AG09309 (cell line): ENCODE measurements around the gene EPPIN.

Experiments
- DNase-seq: peaks from one replicate; pipeline ENCODE4 v3.0.0-alpha.2; 2010; ENCODE audit warnings: low read depth
- H3K4me3 ChIP-seq: 2 replicates; pipeline ENCODE4 v1.5.1; 2011; ENCODE audit warnings: mild to moderate bottlenecking, low read depth, low read length, moderate library complexity; ENCODE audit not compliant: control insufficient read depth
- TF ChIP-seq, protein P1 (sequence below): IDR thresholded peaks from 2 replicates; pipeline ENCODE4 v1.5.1; 2011; ENCODE audit warnings: mild to moderate bottlenecking, low read depth, low read length, inconsistent platforms; ENCODE audit not compliant: insufficient read depth, control insufficient read depth; ENCODE audit errors: missing control alignments

The EPPIN gene

DNA sequence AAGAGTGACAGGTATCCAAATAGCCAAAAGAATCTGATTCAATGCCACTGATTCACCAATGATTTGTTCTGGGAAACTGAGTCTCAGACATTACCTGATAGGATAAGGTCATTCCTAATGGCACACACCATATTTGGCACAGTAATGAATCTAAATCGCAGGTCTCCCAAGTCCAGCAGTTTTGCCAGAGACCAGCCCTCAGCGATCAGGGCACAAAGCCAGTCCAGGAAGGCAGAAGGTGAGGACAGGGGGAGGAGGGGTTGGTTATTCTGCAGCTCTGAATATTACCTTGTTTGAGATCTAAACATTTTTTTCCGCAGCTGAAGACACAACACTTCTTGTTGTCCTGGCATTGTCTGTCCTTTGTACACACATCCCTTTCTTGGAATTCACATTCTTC, 1.9 kb downstream of the EPPIN start:
- DNase-seq, result no peak
- TF ChIP-seq, protein P1, sequence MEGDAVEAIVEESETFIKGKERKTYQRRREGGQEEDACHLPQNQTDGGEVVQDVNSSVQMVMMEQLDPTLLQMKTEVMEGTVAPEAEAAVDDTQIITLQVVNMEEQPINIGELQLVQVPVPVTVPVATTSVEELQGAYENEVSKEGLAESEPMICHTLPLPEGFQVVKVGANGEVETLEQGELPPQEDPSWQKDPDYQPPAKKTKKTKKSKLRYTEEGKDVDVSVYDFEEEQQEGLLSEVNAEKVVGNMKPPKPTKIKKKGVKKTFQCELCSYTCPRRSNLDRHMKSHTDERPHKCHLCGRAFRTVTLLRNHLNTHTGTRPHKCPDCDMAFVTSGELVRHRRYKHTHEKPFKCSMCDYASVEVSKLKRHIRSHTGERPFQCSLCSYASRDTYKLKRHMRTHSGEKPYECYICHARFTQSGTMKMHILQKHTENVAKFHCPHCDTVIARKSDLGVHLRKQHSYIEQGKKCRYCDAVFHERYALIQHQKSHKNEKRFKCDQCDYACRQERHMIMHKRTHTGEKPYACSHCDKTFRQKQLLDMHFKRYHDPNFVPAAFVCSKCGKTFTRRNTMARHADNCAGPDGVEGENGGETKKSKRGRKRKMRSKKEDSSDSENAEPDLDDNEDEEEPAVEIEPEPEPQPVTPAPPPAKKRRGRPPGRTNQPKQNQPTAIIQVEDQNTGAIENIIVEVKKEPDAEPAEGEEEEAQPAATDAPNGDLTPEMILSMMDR, result no peak
- no peak overlapping the region for H3K4me3 ChIP-seq

DNA sequence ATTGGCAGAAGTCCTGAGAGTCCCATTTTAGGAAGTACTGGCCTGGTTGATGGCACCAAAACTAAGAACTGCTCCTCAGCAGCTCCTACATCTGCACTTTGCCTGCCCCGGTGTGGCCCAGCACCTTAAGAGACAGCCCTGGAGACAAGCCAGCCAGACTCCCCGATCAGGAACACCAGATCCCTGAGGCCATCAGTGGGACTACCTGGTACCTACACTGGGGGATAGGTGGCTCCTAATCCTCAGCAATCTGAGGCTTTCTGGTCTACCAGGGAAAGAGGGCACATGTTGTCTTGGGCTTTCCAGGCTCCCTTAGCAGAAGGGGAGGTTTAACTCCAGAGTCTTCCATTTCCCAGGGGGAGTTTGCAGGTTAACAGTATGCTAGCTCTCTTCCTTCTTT, 7.8 kb downstream of the EPPIN start, which contains the start of gene WFDC6:
WFDC6 (minus strand) TSS at position 101 of the 400 bp plus-strand sequence; CDS start at position 26, 75 bp downstream.
- TF ChIP-seq, protein P1, result no peak
- H3K4me3 ChIP-seq, result no peak within 1 kb of the TSS
- no peak for DNase-seq

DNA sequence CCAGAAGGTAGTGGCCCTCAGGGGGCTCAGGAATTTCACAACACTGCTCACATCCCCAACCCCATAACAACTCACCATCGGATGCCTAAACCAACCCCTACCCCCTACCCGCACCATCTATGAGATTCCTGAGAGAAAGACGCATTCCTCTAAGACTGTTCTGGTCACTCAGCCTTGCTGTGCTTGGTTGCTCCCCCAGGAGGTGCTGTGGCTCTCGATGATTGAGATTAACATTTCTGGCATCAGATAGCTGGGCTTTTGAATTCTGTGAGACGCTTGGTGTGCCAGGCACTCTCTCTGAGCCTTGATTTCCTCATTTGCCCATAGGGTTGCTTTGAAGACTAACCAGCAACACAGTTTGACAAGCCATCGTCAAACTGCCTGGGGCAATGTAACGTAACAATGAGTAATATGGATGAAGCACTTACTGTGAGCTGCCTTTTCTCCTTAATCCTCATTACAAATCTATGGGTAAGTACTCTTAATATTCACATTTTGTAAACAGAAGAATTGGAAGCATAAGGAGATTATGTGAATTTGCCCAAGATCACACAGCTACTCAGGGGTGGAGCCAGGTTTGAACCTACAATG, 8.9 kb downstream of the EPPIN start:
- no peak overlapping the region for H3K4me3 ChIP-seq
- no peak for DNase-seq
- TF ChIP-seq, protein P1, result no peak

DNA sequence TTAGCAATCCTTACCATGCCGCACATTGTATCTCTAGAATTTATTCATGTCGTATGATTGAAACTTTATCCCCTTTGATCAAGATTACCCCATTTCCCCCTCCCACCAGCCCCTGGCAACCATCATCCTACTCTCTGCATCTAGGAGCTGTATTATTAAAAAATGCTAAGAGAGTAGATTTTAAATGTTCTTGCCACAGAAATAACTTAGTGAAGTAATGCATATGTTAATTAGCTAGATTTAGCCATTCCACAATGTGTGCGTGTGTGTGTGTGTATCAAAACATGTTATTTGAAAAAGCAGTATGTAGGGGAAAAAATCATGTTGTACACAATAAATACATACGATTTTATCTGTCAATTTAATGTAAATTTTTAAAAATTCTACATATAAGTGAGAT, 19.9 kb downstream of the EPPIN start:
- DNase-seq, result no peak
- no peak overlapping the region for H3K4me3 ChIP-seq
- TF ChIP-seq, protein P1, result no peak

DNA sequence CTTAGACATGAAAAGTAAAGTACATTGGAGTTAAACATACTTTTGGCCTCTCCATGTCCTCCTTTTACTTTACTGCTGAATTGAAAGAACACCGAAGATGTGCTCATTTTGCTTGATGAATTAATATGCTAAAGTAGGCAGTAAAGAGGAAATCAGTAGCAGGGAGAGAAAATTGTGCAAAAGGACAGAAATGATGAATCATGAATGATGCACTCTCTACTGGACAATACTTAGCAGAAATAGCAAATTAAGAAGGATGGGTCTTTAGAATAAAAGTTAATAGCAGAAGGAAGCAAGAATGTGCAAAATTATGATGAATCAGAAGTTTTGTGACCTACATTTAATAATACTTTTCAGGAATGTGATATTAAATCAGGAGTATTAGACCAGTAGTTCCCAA, 23.4 kb downstream of the EPPIN start:
- TF ChIP-seq, protein P1, result no peak
- no peak overlapping the region for H3K4me3 ChIP-seq
- no peak for DNase-seq

DNA sequence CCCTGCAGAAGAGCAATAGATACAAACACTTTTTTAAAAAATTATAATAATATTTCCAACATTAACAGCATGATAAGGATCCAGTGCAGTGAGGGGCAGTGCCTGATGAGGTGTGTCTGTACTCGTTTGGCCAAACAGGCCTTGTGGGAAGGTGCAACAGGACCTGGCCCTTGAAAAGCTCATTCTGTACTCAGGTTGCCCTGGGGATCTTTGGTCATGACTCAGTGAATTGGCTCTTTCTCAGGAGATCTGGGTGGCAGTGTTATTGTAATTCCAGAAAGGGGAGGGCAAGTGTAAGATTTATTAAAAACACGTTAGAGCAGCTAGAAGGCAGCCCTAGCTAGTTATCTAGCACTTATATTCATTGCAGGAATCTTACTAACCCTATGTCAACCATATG, 28.9 kb downstream of the EPPIN start:
- DNase-seq, result no peak
- TF ChIP-seq, protein P1, result no peak
- no peak overlapping the region for H3K4me3 ChIP-seq
